NCI-H2227 (cell line): ENCODE data around the gene SLC41A3.

Experiments
- DNase-seq: peaks from one replicate; lab custom pipeline; 2025; ENCODE audit not compliant: unreplicated experiment; lab: John Stamatoyannopoulos, UW

SLC41A3 gene

DNA sequence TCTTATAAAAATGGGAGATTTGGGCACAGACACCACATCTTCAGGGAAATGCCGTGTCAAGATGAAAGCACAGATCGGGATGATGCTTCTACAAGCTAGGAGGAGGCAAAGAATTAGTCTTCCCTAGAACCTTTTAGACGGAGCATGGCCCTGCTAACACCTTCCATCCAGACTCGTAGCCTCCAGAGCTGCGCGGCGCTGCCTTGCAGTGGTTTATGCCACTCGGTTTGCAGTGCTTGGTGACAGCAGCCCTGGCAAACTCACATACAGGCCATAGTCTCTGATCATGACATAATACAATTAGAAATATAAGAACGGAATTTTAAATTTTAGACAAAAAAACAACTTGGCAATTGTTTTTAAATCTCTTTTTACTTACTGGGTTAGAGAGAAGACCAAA lies 37.1 kb upstream of the SLC41A3 start:
- DNase-seq, result no peak

DNA sequence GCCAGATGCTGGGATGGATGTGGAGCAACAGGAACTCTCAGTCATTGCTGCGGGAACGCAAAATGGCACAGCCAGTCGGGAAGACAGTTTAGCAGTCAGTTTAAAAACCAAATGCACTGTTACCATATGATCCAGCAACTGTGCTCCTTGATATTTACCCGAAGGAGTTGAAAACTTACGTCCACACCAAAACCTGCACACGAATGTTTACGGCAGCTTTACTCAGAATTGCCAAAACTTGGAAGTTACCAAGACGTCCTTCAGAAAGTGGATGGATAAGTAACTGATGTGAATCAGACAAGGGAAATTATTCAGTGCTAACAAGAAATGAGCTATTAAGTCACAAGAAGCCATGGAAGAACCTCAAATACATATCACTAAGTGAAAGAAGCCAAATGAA lies 36.1 kb upstream of the SLC41A3 start:
- no peak for DNase-seq

DNA sequence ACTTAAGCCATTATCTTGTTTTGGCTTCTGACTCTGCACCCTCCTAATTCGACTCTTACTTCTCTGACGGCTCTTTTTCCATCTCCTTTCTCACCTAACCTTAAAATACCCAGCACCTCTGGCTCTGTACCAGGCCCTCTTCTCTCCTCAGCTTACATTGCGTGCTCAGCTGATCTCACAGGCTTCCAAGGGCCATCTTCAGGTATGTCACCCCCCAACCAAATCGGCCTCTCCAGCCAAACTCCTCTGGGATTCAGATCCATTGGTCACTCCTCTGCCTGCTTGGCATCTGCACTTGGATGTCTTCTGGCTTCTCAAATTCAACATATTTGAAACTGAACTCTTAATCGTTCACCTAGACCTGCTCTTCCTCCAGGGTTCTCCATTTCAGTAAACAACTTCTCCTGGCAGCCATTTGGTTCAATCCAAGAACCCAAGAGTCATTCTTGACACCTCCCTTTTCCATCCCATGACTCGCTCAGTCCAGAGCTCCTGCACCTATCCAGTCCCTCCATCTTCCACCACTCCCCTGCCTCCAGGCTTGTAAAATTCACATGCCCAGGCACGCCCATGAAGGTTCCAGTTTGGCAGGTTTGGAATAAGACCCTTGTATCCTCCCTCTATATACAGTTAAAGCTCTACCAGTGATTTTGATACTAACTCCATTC lies 35.2 kb upstream of the SLC41A3 start:
- DNase-seq, result no peak

DNA sequence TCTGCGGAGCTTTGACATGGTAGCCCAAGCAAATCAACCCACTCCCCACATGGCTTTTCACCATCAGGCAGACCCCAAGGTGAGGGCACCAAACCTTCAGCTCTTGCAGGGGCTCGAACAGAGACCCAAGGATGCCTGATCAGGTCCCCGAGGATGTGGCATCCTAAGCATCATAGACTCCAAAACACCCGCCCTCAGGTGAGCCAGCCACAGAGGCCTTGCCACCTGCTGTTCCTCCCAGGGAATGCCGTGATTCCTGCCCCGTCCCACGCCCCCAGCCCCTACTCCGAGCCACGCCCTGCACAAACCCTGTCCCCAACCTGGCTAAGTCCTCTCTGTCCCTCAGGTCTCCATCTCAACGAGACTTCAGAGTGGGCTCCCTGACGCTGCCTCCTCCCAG lies 34.7 kb upstream of the SLC41A3 start:
- no peak for DNase-seq

DNA sequence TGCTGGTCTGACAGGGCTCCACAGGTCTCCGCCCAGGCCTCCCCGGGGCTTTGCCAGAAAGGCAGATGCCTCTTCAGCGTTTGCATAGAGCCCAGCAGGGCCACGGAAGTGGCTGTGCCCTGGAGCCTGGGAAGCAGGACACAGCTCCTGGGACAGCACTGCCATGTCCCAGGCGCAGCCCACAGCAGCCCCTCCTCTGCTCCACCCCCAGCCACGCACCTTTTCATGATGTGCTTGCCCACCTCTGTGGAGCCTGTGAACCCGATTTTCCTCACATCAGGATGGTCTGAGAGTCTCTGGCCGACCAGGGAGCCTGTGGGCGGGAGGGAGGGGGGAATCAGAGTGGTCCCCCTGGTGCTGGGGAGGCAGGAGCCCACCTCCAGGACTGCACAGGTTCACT lies 33.9 kb upstream of the SLC41A3 start:
- no peak for DNase-seq

DNA sequence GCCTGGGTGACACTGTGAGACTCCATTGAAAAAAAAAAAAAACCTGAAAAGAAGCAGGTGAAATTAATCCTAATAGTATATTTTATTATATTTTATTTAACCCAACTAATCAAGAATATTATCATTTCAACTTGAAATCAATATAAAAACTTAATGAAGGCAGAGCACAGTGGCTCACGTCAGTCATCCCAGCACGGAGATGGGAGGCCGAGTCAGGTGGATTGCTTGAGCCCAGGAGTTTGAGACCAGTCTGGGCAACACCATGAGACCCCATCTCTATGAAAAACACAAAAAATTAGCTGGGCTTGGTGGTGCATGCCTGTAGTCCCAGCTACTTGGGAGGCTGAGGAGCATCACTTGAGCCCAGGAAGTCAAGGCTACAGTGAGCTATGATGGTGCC lies 33.3 kb upstream of the SLC41A3 start:
- no peak for DNase-seq

DNA sequence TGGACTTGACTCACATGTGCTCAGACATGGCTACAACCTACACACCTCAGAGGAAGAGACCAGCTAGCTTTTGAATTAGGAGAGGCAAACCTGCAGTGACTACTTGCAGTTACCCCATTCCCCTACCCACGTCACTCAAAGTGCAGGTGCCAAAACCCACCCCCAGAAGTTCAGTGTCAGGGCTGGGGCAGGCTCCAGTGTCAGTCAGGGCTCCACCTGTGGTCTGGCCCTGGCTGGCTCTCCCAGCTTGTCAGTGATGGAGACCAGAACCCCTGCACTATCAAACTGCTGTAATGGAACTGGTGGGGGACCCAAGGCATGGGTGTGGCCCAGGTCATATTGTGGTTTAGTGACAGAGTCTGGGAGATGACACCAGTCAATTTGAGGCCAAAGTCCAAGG lies 32.6 kb upstream of the SLC41A3 start:
- no peak for DNase-seq

DNA sequence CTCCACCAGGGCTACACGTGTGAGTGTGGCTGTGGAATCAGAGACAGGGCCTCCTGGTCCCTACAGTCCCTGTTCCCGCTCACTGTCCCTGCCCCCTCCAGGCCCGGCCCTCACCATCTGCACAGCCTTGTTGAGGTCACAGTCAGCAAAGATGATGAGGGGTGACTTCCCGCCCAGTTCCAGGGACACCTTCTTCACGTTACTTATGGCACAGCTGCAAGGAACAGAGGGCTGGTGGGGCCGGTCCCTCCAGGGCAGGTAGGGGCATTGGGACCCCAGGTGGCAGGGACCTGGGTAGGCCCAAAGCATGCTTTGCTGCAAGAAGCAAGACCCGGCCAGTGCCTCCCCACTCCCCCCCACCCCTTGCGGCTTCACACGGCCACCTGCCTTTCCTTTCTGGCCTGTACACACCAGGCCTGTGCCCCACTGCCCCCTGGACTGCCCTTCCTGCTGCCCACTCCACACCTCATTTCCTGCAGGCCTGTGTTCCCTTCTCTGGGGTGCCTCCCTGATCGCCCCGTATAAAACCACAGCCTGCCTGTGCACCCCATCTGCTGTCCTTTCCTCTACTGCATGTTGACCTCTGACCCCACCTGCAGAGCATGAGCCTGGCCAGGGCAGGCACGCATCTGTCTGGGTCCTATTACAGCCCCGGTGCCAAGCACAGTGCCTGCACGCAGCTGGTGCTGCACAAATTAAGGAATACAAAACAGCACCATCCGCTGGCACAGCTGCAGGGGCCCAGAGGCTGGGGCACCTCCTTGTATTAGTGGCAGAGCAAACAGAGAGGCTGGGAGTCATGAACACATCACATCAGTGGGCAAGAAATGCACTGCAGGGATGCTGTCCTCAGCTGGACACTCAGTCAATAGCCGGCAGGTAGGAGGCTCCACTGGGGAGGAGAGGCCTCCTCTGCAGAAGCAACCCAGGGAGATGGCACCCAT lies 30.8 kb upstream of the SLC41A3 start:
- no peak for DNase-seq

DNA sequence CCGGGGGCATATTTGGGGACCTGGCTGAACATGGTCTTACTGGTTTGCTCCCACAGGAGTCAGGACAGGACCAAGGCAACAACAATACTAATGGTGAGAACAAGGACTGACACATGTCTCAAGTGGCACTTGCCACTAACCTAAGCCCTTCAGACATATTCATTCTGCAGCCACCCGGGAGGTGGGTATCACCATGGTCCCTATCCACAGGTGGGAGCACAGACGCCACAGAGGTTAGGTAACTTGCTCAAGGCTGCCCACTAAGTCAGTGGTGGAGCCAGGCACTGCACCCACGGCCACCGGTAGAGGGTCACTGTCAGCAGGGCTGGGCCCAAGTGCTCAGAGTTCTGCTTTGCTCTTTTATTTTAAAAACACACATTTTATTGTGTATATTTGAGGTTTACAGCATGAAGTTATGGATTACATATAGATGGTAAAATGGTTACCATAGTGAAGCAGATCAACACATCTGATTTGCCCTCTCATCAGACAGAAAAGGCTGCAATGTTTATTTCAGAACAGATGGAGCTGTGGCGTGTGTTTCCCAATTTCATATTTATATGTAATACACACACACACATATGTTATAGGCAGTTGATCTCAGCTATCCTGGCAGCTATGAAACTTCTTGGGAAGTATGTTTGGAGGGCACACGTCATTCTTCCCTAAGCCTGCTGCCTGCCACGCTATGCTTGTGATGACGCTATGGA lies 30.0 kb upstream of the SLC41A3 start:
- no peak for DNase-seq

DNA sequence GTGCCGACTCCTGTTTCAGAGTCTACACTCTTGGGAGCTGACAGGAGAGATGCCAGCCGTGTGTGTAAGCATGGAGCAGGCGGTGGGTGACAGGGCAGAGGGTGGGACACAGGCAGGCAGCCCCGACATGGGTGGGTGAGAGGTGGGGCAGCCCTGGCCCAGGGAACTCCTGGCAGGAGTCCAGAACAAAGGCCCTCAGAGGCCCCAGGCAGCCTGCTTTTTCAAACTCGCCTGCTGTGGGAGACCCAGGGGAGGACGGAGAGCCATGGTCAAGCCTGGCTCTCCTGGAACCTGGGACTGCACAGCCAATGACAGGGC lies 29.3 kb upstream of the SLC41A3 start:
- no peak for DNase-seq

DNA sequence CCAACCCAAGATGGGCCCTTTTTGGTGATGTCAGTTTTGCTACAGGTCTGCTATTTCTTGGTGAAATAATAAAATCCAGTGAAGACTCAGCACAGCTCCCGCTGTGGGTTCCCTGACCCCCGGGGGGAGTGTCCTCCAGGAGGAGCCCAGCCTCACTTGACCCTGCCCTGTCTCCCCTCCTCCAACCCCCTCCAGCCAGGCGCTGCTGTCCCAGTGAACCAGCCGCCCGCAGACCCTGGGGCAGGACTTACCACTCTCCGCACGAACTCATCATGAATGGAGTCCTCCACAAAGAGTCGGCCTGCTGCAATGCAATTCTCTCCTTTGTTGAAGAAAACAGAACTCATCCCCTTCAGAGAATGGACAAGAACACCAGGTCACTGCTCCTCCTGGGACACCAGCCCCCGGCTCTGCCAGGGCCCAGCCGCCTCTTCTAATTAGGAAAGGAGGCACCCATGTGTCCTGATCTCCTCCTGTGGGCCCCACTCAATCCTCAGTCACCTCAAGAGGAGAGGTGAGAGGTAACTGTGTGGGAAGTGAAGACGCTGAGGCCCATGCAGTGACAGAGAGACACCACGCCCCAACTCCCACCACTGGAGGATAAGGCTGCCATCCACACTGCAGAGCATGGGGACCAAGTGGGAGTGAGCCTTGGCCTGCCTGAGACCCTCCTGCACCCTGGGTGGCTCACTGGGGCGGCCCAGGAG lies 28.8 kb upstream of the SLC41A3 start:
- DNase-seq, result no peak

DNA sequence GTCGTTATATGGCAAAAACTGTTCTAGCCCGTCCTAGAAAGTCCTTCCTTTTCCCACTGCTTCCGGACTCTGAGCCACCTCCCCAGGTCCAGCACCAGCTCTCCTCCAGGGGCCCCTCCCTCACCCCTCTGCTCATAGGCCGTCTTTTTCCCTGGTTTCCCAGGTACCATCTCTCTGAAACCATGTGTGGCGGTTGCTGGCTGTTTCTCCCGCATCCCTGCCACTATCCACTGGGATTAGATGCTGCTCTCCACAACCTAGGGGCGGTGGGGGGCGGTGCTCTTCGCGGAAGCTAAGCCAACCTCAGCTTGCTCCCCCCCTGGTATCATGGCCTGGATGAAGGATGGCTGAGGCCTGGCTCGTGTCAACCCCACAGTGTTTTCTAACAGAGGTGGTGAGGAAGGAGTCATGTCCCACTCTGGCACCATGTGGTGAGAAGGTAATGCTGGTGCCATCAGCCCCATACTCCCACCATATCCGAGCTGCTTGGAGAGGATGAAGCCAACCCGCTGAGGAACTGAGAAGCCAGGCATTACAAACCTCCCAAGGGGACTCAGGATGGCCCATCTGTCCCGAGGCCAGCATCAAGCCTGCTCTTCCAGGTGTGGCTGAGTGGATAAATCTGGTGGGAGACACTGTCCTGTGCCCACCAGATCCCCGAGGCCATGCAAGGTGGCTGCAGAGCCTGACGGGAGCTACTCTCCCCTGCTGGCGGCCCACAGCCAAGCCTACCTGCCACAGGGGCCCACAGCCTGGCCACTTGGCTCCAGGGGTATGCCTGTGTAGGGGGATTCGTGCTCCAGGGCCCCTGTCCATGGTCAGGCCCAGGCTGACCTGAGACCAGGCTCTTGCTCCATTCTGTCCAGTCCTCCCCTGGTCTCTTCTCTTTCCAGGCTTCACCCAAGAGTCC lies 27.9 kb upstream of the SLC41A3 start:
- DNase-seq, result no peak

DNA sequence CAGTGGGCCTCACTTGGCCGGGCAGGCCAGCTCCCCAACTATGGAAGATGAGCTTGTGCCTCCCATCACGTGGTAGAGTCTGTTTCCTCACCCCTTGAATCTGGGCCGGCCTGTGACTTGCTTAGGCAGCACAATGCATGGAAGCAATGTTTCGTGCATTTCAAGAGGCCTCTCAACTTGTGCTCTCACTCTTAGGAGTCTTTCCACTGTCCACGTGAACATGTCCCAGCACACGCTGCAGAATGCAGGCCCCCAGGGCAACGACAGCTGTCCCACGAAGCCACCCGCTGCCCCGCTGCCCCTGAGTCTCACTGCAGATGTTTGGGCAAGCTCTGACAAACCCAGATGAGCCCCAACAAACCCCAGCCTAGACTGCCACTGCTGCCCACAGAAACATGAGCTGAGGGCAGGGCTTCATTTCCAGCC lies 27.2 kb upstream of the SLC41A3 start:
- no peak for DNase-seq

DNA sequence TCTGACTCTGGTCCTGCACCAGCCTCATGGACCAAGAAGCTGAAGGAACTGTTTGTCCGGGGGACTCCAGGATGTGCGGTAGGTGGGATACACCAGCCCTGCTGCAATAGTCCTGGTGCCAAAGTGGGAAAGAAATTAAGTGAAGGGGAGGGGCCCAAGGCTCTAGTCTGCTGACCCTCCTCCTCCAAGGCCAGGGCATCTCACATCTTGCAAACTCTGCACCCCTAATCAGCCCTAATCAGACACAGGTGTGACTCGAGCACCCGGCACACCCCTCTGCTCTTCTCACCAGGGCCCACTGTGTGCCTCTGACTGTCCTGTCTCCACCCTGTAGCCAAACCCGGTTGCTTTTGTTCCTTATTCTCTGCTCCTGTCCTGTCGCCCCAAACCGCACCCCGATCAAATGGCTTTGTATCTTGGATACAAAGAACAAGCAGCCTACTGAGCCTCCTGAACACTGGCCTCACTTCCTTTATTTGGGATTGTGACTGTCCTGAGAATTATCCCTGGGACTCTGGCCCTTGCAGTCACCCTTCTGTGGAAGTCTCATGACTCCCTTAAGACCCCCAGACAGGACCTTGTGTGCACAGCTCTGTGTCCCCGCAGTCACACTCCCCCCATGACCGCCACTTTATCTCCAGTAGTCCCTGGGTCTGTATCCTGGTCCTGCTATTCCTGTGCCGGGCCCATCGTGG lies 26.7 kb upstream of the SLC41A3 start:
- DNase-seq, result no peak

DNA sequence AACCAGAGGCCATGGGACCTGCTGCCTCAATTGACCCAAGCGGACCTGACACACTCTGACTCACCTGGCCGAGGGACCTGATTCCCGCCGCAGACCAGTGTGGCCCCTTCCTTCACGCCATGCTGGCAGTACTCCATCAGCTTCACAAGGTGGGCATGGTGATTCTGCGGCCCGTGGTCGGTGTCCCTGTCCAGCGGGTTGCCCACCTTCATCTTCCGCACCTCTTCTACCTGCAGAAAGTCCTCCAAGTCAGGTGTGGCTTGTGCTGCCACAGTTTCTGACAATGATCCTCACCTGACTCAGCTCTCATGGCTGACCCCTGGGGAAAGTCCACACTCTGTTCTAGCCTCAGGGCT lies 25.9 kb upstream of the SLC41A3 start:
- no peak for DNase-seq

DNA sequence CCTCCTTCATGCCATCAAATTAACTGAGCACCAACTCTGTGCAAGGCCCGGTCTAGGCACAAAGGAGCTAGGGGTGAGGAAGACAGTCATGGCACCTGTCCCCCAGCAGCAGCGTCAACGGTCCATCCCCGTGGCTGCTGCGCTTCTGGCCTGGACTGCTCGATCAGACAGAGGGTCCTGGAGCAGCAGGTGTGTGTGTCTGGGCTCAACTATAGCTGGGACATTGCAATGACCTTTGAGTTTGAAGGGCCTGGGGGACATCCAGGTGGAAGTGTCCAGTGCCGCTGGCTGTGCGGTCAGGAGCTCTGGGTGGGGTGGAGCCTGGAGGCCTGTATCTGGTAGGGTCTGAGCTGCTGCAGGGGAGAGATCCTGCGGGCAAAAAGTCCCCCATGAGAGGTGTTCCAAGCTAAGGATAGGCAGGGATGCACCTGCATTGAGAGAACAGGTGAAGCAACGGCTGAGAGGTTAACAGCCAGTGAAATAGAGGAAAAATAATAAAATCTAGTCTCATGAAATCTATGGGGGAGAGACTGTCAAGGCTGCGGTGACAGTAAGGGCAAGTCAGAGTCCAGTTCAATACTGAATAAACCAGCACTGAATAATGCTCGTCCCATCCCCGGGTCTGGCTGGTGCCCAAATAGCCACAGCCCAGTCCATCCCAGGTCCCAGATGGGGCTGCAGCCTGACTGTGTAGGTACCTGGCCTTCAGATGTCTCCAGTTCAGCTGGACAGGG lies 25.4 kb upstream of the SLC41A3 start:
- DNase-seq, result no peak

DNA sequence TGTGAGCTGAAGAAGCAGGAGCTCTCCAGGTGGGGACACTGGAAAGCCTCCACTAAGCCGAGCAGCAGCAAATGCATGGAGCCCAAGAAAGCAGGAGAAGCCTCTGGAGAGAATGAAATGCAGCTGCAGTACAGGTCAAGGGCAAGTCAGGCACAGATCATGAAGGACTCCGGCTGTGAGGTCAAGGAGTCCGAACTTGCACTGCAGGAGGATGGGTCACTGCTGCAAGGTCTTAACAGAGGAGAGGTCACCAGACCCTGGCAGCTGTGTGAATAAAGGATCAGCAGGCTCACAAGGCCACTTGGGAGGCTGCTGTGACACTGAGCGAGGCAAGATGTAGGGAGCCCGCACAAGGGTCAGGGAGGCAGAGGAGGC lies 24.7 kb upstream of the SLC41A3 start:
- no peak for DNase-seq

DNA sequence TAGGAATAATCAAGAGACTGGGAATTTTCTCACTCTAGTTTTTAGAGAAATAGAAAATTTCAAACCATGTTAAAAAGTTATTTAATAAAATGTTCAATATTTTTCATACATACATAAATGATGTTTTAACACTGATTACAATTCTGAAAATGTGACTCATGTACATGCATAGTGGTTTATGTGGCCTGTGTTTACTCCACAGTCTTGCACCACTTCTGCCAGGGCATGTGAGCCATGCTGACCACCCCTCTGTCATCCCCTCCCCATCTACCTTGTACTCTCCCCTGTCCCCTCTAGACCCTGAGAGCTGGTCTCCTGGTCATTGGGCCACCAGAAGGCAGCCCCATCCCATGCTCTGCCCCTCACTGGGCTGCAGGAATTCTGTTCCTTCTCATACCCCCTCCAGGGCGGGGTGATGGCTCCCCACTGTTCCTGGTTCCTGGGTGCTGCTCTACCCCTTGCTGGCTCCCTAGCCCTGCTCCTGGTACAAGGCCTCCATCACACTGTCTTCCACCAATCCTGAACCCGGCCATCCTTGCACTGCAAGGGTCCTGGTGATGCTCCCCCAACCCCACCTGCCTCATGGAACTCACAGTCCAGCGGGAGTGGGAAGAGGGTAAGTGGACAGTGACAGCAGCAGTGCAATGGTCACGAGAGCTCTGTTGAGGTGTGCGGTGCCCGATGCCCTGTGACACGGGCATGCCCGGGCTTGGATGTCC lies 24.2 kb upstream of the SLC41A3 start:
- no peak for DNase-seq
